Peyer's patch (tissue), 4 donors: ENCODE data around the gene NUP214.

Source experiments
- POLR2A ChIP-seq, 2 donors: fragments of 450-650 bp; IDR thresholded peaks; one replicate each; pipeline ENCODE4 v1.5.1; 2017; ENCODE audit warnings: antibody characterized with exemption in 2 of 2, mild to moderate bottlenecking in 2 of 2, moderate library complexity in 2 of 2
- TF ChIP-seq, protein P1 (sequence below), 6 experiments: fragments of 450-650 bp in 4 of 6; fragments of 200-600 bp in 2 of 6; sonication (generic) in 1 of 6; IDR thresholded peaks; one replicate each; pipeline ENCODE4 v1.5.1; 2017 to 2019; ENCODE audit warnings: antibody characterized with exemption in 6 of 6, mild to moderate bottlenecking in 3 of 6, moderate library complexity in 1 of 6

DNA sequence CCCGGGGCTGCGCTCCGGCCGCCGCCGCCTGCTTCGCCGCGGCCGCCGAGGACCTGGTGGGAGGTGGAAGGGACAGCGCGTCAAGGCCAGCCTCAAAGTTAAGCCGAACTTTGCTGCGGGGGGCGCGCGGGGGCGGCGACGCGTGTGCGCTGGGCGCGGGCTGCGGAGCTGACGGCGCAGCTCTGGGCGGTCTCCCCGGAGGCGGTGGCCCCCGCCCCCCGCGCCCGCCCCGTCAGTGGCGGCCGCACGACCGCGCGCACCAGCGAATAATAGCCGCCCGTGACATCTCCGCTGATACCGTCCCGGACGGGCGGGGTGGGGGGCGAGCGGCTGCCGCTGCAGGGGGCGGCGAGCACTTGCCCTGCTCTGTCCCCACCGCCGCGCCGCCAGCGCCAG is 151.5 kb downstream of the NUP214 start:
- TF ChIP-seq, protein P1, sequence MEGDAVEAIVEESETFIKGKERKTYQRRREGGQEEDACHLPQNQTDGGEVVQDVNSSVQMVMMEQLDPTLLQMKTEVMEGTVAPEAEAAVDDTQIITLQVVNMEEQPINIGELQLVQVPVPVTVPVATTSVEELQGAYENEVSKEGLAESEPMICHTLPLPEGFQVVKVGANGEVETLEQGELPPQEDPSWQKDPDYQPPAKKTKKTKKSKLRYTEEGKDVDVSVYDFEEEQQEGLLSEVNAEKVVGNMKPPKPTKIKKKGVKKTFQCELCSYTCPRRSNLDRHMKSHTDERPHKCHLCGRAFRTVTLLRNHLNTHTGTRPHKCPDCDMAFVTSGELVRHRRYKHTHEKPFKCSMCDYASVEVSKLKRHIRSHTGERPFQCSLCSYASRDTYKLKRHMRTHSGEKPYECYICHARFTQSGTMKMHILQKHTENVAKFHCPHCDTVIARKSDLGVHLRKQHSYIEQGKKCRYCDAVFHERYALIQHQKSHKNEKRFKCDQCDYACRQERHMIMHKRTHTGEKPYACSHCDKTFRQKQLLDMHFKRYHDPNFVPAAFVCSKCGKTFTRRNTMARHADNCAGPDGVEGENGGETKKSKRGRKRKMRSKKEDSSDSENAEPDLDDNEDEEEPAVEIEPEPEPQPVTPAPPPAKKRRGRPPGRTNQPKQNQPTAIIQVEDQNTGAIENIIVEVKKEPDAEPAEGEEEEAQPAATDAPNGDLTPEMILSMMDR (IDR thresholded peaks at IDR 0.05): no peak
- TF ChIP-seq POLR2A (IDR thresholded peaks at IDR 0.05): no peak
